ENCODE results near the gene MESP1. TPM values are rescaled to one million over a fixed set of nuclear protein-coding genes. Genes with fewer than 3 reads are reported as not detected.

Gene MESP1
- total and polyA plus RNA-seq, 4 donors: 0.49 to 1.2 (median 0.63) TPM; not detected in 1

- no peaks in the 10 kb centered on the region for H3K36me3 ChIP-seq (ENCODE audit: control insufficient read depth in 1 of 2, insufficient read depth in 2 of 2, low read length in 1 of 2)
- H3K27me3 ChIP-seq (ENCODE audit: control insufficient read depth in 1 of 2, insufficient read depth in 2 of 2, low read length in 1 of 2): no peaks in the 10 kb centered on the region
- H3K9me3 ChIP-seq (ENCODE audit: control insufficient read depth, low read length): no peaks in the 10 kb centered on the region
- no peaks in the 10 kb centered on the region for H3K4me1 ChIP-seq (ENCODE audit: control insufficient read depth in 1 of 2, insufficient read depth in 2 of 2, low read length in 2 of 2)
- H3K4me3 ChIP-seq (ENCODE audit: low read length in 2 of 2): no peak within 1 kb of the TSS
- DNase-seq (peak; percentile 91 to 95), ATAC-seq (ENCODE audit: low FRiP score) (peak; percentile 95)
- 9 to 10% methylated on average over 71 to 82 of the region's 82 CpGs for WGBS, 2 donors
- no peak within 1 kb of the TSS for H3K27ac ChIP-seq (ENCODE audit: low read depth in 1 of 2, low read length in 2 of 2)
- intact Hi-C loops (cut with DNase I): loop anchor here in 1 of 2 donors (10.0 kb wide), 1 partner anchor 48 kb away; no protein-coding TSS in a partner anchor
These were observed 25.4 kb upstream of the MESP1 start, which contains the start of gene MESP2 for GRCh38 chr15:89776274-89777072. Gene MESP2 (plus strand): TSS chr15:89776332. CDS start chr15:89776358, 26 bp downstream.

- ATAC-seq (ENCODE audit: low FRiP score) (peak; percentile 31), DNase-seq (no peak)
- Histone ChIP-seq H3K4me1 (ENCODE audit: control insufficient read depth in 1 of 2, insufficient read depth in 2 of 2, low read length in 2 of 2) (no peaks in the 10 kb centered on the region), H3K27me3 (ENCODE audit: control insufficient read depth in 1 of 2, insufficient read depth in 2 of 2, low read length in 1 of 2) (no peaks in the 10 kb centered on the region), H3K9me3 (ENCODE audit: control insufficient read depth, low read length) (no peaks in the 10 kb centered on the region), H3K27ac (ENCODE audit: low read depth in 1 of 2, low read length in 2 of 2) (no peak overlapping the region), H3K4me3 (ENCODE audit: low read length in 2 of 2) (no peak overlapping the region), H3K36me3 (ENCODE audit: control insufficient read depth in 1 of 2, insufficient read depth in 2 of 2, low read length in 1 of 2) (no peaks in the 10 kb centered on the region)
- 56 to 79% methylated on average over 13 to 14 of the region's 14 CpGs for WGBS, 2 donors
- intact Hi-C loops (cut with DNase I): loop anchor here in 1 of 2 donors (10.0 kb wide), 1 partner anchor 49 kb away; no protein-coding TSS in a partner anchor
These were observed 24.8 kb upstream of the MESP1 start for GRCh38 chr15:89775815-89776214.

- H3K4me1 ChIP-seq (ENCODE audit: control insufficient read depth in 1 of 2, insufficient read depth in 2 of 2, low read length in 2 of 2): no peaks in the 10 kb centered on the region
- no peak for ATAC-seq (ENCODE audit: low FRiP score)
- intact Hi-C loops (cut with DNase I): loop anchor here in 1 of 2 donors (10.0 kb wide), 1 partner anchor 50 kb away; no protein-coding TSS in a partner anchor
- H3K9me3 ChIP-seq (ENCODE audit: control insufficient read depth, low read length): no peaks in the 10 kb centered on the region
- H3K27ac ChIP-seq (ENCODE audit: low read depth in 1 of 2, low read length in 2 of 2): no peak overlapping the region
- H3K4me3 ChIP-seq (ENCODE audit: low read length in 2 of 2): no peak overlapping the region
- H3K27me3 ChIP-seq (ENCODE audit: control insufficient read depth in 1 of 2, insufficient read depth in 2 of 2, low read length in 1 of 2): no peaks in the 10 kb centered on the region
- no peak for DNase-seq
- no peaks in the 10 kb centered on the region for H3K36me3 ChIP-seq (ENCODE audit: control insufficient read depth in 1 of 2, insufficient read depth in 2 of 2, low read length in 1 of 2)
- 95 to 97% methylated on average over 5 of the region's 5 CpGs for WGBS, 2 donors
These were observed 23.4 kb upstream of the MESP1 start for GRCh38 chr15:89774492-89774891.

GRCh38 chr15:89772932-89773583 is 22.0 kb upstream of the MESP1 start:
- ATAC-seq (ENCODE audit: low FRiP score) (no peak), DNase-seq (no peak)
- no peaks in the 10 kb centered on the region for H3K9me3 ChIP-seq (ENCODE audit: control insufficient read depth, low read length)
- H3K36me3 ChIP-seq (ENCODE audit: control insufficient read depth in 1 of 2, insufficient read depth in 2 of 2, low read length in 1 of 2): no peaks in the 10 kb centered on the region
- H3K27me3 ChIP-seq (ENCODE audit: control insufficient read depth in 1 of 2, insufficient read depth in 2 of 2, low read length in 1 of 2): no peaks in the 10 kb centered on the region
- H3K4me3 ChIP-seq (ENCODE audit: low read length in 2 of 2): no peak overlapping the region
- 68 to 78% methylated on average over 3 of the region's 3 CpGs for WGBS, 2 donors
- intact Hi-C loops (cut with DNase I): loop anchor here in 1 of 2 donors (10.0 kb wide), 1 partner anchor 52 kb away; no protein-coding TSS in a partner anchor
- no peak overlapping the region for H3K27ac ChIP-seq (ENCODE audit: low read depth in 1 of 2, low read length in 2 of 2)
- H3K4me1 ChIP-seq (ENCODE audit: control insufficient read depth in 1 of 2, insufficient read depth in 2 of 2, low read length in 2 of 2): no peaks in the 10 kb centered on the region

- Histone ChIP-seq H3K9me3 (ENCODE audit: control insufficient read depth, low read length) (no peaks in the 10 kb centered on the region), H3K4me3 (ENCODE audit: low read length in 2 of 2) (no peak overlapping the region), H3K27ac (ENCODE audit: low read depth in 1 of 2, low read length in 2 of 2) (no peak overlapping the region), H3K27me3 (ENCODE audit: control insufficient read depth in 1 of 2, insufficient read depth in 2 of 2, low read length in 1 of 2) (no peaks in the 10 kb centered on the region), H3K36me3 (ENCODE audit: control insufficient read depth in 1 of 2, insufficient read depth in 2 of 2, low read length in 1 of 2) (no peaks in the 10 kb centered on the region), H3K4me1 (ENCODE audit: control insufficient read depth in 1 of 2, insufficient read depth in 2 of 2, low read length in 2 of 2) (no peaks in the 10 kb centered on the region)
- no peak for ATAC-seq (ENCODE audit: low FRiP score)
- intact Hi-C loops (cut with DNase I): loop anchor here in 1 of 2 donors (10.0 kb wide), 1 partner anchor 55 kb away; no protein-coding TSS in a partner anchor
- WGBS, 2 donors: 80 to 88% methylated on average over 3 of the region's 3 CpGs
- no peak for DNase-seq
These were observed 19.0 kb upstream of the MESP1 start for GRCh38 chr15:89770041-89770440.

- DNase-seq: peak in 1 of 2 donors; percentile 17
- Histone ChIP-seq H3K36me3 (ENCODE audit: control insufficient read depth in 1 of 2, insufficient read depth in 2 of 2, low read length in 1 of 2) (no peaks in the 10 kb centered on the region), H3K9me3 (ENCODE audit: control insufficient read depth, low read length) (no peaks in the 10 kb centered on the region), H3K27ac (ENCODE audit: low read depth in 1 of 2, low read length in 2 of 2) (no peak overlapping the region), H3K4me3 (ENCODE audit: low read length in 2 of 2) (no peak overlapping the region), H3K27me3 (ENCODE audit: control insufficient read depth in 1 of 2, insufficient read depth in 2 of 2, low read length in 1 of 2) (no peaks in the 10 kb centered on the region), H3K4me1 (ENCODE audit: control insufficient read depth in 1 of 2, insufficient read depth in 2 of 2, low read length in 2 of 2) (no peaks in the 10 kb centered on the region)
- ATAC-seq (ENCODE audit: low FRiP score): no peak
- WGBS, 2 donors: 93 to 96% methylated on average over 3 of the region's 3 CpGs
- intact Hi-C loops (cut with DNase I): loop anchor here in 1 of 2 donors (10.0 kb wide), 1 partner anchor 305 kb away; no protein-coding TSS in a partner anchor
These were observed 18.3 kb upstream of the MESP1 start for GRCh38 chr15:89769366-89769765.

- intact Hi-C loops (cut with DNase I): loop anchor here in 1 of 2 donors (10.0 kb wide), 1 partner anchor 307 kb away; no protein-coding TSS in a partner anchor
These were observed 17.0 kb upstream of the MESP1 start for GRCh38 chr15:89768071-89768500.

GRCh38 chr15:89767411-89767915 is 16.4 kb upstream of the MESP1 start:
- Histone ChIP-seq H3K27me3 (ENCODE audit: control insufficient read depth in 1 of 2, insufficient read depth in 2 of 2, low read length in 1 of 2) (no peaks in the 10 kb centered on the region), H3K27ac (ENCODE audit: low read depth in 1 of 2, low read length in 2 of 2) (no peak overlapping the region), H3K36me3 (ENCODE audit: control insufficient read depth in 1 of 2, insufficient read depth in 2 of 2, low read length in 1 of 2) (no peaks in the 10 kb centered on the region), H3K4me3 (ENCODE audit: low read length in 2 of 2) (no peak overlapping the region), H3K4me1 (ENCODE audit: control insufficient read depth in 1 of 2, insufficient read depth in 2 of 2, low read length in 2 of 2) (no peaks in the 10 kb centered on the region), H3K9me3 (ENCODE audit: control insufficient read depth, low read length) (no peaks in the 10 kb centered on the region)
- ATAC-seq (ENCODE audit: low FRiP score) (no peak), DNase-seq (no peak)
- 81 to 84% methylated on average over 8 of the region's 8 CpGs for WGBS, 2 donors
- intact Hi-C loops (cut with DNase I): loop anchor here in 1 of 2 donors (10.0 kb wide), 1 partner anchor 307 kb away; no protein-coding TSS in a partner anchor

More at GRCh38 chr15:89768071-89768500, 17.0 kb upstream of the MESP1 start:
- Histone ChIP-seq H3K9me3 (ENCODE audit: control insufficient read depth, low read length) (no peaks in the 10 kb centered on the region), H3K27ac (ENCODE audit: low read depth in 1 of 2, low read length in 2 of 2) (no peak overlapping the region), H3K4me3 (ENCODE audit: low read length in 2 of 2) (no peak overlapping the region), H3K27me3 (ENCODE audit: control insufficient read depth in 1 of 2, insufficient read depth in 2 of 2, low read length in 1 of 2) (no peaks in the 10 kb centered on the region), H3K4me1 (ENCODE audit: control insufficient read depth in 1 of 2, insufficient read depth in 2 of 2, low read length in 2 of 2) (no peaks in the 10 kb centered on the region), H3K36me3 (ENCODE audit: control insufficient read depth in 1 of 2, insufficient read depth in 2 of 2, low read length in 1 of 2) (no peaks in the 10 kb centered on the region)
- ATAC-seq (ENCODE audit: low FRiP score) (peak; percentile 45), DNase-seq (peak in 1 of 2 donors; percentile 62)
- WGBS, 2 donors: 59 to 72% methylated on average over 7 of the region's 7 CpGs
